ENCODE data around the gene SECISBP2.

- TF ChIP-seq, protein P1, sequence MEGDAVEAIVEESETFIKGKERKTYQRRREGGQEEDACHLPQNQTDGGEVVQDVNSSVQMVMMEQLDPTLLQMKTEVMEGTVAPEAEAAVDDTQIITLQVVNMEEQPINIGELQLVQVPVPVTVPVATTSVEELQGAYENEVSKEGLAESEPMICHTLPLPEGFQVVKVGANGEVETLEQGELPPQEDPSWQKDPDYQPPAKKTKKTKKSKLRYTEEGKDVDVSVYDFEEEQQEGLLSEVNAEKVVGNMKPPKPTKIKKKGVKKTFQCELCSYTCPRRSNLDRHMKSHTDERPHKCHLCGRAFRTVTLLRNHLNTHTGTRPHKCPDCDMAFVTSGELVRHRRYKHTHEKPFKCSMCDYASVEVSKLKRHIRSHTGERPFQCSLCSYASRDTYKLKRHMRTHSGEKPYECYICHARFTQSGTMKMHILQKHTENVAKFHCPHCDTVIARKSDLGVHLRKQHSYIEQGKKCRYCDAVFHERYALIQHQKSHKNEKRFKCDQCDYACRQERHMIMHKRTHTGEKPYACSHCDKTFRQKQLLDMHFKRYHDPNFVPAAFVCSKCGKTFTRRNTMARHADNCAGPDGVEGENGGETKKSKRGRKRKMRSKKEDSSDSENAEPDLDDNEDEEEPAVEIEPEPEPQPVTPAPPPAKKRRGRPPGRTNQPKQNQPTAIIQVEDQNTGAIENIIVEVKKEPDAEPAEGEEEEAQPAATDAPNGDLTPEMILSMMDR (IDR thresholded peaks at IDR 0.05): no peak
- TF ChIP-seq POLR2A (IDR thresholded peaks at IDR 0.05): no peak
Measured at GRCh38 chr9:89359751-89360261, 41.5 kb downstream of the SECISBP2 start.

Data from heart left ventricle (tissue), 13 donors.